Heart left ventricle (tissue), 16 donors: ENCODE data around the gene ARPP21. TPM values are rescaled to one million over a fixed set of nuclear protein-coding genes. Genes with fewer than 3 reads are reported as not detected.

Experiments
- ATAC-seq, 4 donors: fragments of 200-7000 bp; cut with Tn5 transposase; one replicate each; pipeline ENCODE4 v1.9.1; 2020 to 2022; ENCODE audit warnings: moderate library complexity in 4 of 4, mild to moderate bottlenecking in 3 of 4, moderate number of reproducible peaks in 1 of 4
- DNase-seq, 5 donors: peaks; one replicate each; pipeline ENCODE4 v3.0.0-alpha.2; 2020
- H3K27ac ChIP-seq, 12 donors: fragments of 200-600 bp; sonication (generic) in 4 of 12; one replicate each; pipeline versions ENCODE4 v1.5.0 to v1.8.0; 2016 to 2022; ENCODE audit warnings: mild to moderate bottlenecking in 2 of 12
- H3K27me3 ChIP-seq, 9 donors: fragments of 200-600 bp; sonication (generic) in 2 of 9; one replicate each; pipeline versions ENCODE4 v1.5.1 to v1.8.0; 2016 to 2022; ENCODE audit warnings: mild to moderate bottlenecking in 3 of 9
- H3K36me3 ChIP-seq, 9 donors: fragments of 200-600 bp; sonication (generic) in 2 of 9; one replicate each; pipeline versions ENCODE4 v1.5.0 to v1.8.0; 2018 to 2022; ENCODE audit warnings: mild to moderate bottlenecking in 2 of 9
- H3K4me1 ChIP-seq, 12 donors: fragments of 200-600 bp; sonication (generic) in 4 of 12; one replicate each; pipeline versions ENCODE4 v1.5.0 to v1.8.0; 2016 to 2022; ENCODE audit warnings: mild to moderate bottlenecking in 3 of 12
- H3K4me3 ChIP-seq, 12 donors: fragments of 200-600 bp; sonication (generic) in 4 of 12; one replicate each; pipeline versions ENCODE4 v1.5.0 to v1.8.0; 2017 to 2022; ENCODE audit warnings: mild to moderate bottlenecking in 9 of 12, moderate library complexity in 4 of 12
- H3K9me3 ChIP-seq, 12 donors: fragments of 200-600 bp; sonication (generic) in 4 of 12; one replicate each; pipeline versions ENCODE4 v1.5.0 to v1.8.0; 2016 to 2022; ENCODE audit warnings: mild to moderate bottlenecking in 1 of 12
- CTCF ChIP-seq, 12 donors: fragments of 200-600 bp; sonication (generic) in 4 of 12; IDR thresholded peaks; one replicate each; pipeline versions ENCODE4 v1.5.0 to v1.8.0; 2018 to 2022; ENCODE audit warnings: antibody characterized with exemption in 12 of 12, mild to moderate bottlenecking in 5 of 12
- POLR2A ChIP-seq, 2 donors: fragments of 450-650 bp; IDR thresholded peaks; one replicate each; pipeline ENCODE4 v1.6.1; 2017; ENCODE audit warnings: antibody characterized with exemption in 2 of 2, mild to moderate bottlenecking in 2 of 2, moderate library complexity in 2 of 2
- WGBS, 4 donors: extraction: QIAGEN DNeasy Blood & Tissue Kit in 2 of 4; methylation state at CpG; one replicate each; pipeline versions ENCODE4 v1.1.5 to v1.1.7; 2013 to 2018; 5-methylcytosine and 5-hydroxymethylcytosine counted together
- intact Hi-C, 10 donors: fragments of 100-400 bp; cut with DNase I; formaldehyde crosslinking; loops; one replicate each; pipeline versions ENCODE4 v1.11.1 to v1.14.2; 2022
- polyA plus RNA-seq, 2 donors: library from polyadenylated mRNA; stranded (reverse); fragments of 200-250 nt; gene quantifications; one replicate each; pipeline ENCODE4 v1.2.3, GENCODE V29; 2013
- total RNA-seq, 9 donors: library from RNA; depleted of rRNA in 2 of 9; stranded (reverse); fragments of >200 nt in 2 of 9; fragmentation: NEBNext Ultra II Directional in 3 of 9; extraction: Animal tissue kit (Norgen Biotek cat#: 25700) in 3 of 9; gene quantifications; one replicate each; pipeline versions ENCODE4 v1.1.0 to v1.2.4, GENCODE V29; 2016 to 2023
- donor health status: ischemic (EF 13 %, LVEDD 7.1; RV severe dilation, severe dysfunction).
- donor health status: healthy with polysubstance abuse.
- donor health status: DM: no; HTN: yes; CAD: no.
- donor health status: DM: no; HTN: no; CAD: no.
- donor health status: ischemic (EF 25% LVEDD 6.9; RV normal size, moderate dysfunction).
- donor health status: ischemic (EF 25% LVEDD 5.7; RV mildly dilated, moderate dysfunction).
- donor health status: healthy.
- donor health status: DM: yes; HTN: yes; CAD: no.
- donor health status: ischemic (EF 35%, LVEDD 5.7; RV mildly dilated, moderate dysfunction).
- donor health status: nonischemic (EF 11% LVEDD 7.7; RV severe dilation, severe dysfunction).
- donor health status: DM: yes; HTN: yes; CAD: no.
- donor health status: PGD.
- donor health status: ischemic (EF 29% LVEDD 5.4; RV normal size, mild dysfunction).
- donor health status: nonischemic (EF 23%, LVEDD 6.1; RV moderate dilation, normal function).

The ARPP21 gene
- total and polyA plus RNA-seq, 11 donors: 0.01 to 0.98 TPM; not detected in 9

- intact Hi-C loops: no loop called here
- H3K36me3 ChIP-seq: no peaks in the 10 kb centered on the region
- TF ChIP-seq POLR2A (IDR thresholded peaks at IDR 0.05) (no peak), CTCF (IDR thresholded peaks at IDR 0.05) (no peak)
- no peaks in the 10 kb centered on the region for H3K4me1 ChIP-seq
- no peaks in the 10 kb centered on the region for H3K27me3 ChIP-seq
- ATAC-seq: no peak
- no peak overlapping the region for H3K4me3 ChIP-seq
- no peak for DNase-seq
- H3K9me3 ChIP-seq: no peaks in the 10 kb centered on the region
- 88 to 93% (median 90%) methylated on average over 8 of the region's 8 CpGs for WGBS, 4 donors
- no peak overlapping the region for H3K27ac ChIP-seq
Measured at GRCh38 chr3:35721628-35722027, 82.3 kb downstream of the ARPP21 start.

GRCh38 chr3:35722902-35723301, 83.6 kb downstream of the ARPP21 start:
- Histone ChIP-seq H3K4me3 (no peak overlapping the region), H3K9me3 (no peaks in the 10 kb centered on the region), H3K27me3 (no peaks in the 10 kb centered on the region), H3K4me1 (no peaks in the 10 kb centered on the region), H3K27ac (no peak overlapping the region), H3K36me3 (no peaks in the 10 kb centered on the region)
- intact Hi-C loops: no loop called here
- no peak for TF ChIP-seq CTCF (IDR thresholded peaks at IDR 0.05)
- no peak for TF ChIP-seq POLR2A (IDR thresholded peaks at IDR 0.05)
- no peak for DNase-seq
- no peak for ATAC-seq

- intact Hi-C loops: no loop called here
- Histone ChIP-seq H3K4me3 (no peak overlapping the region), H3K27ac (no peak overlapping the region), H3K4me1 (no peaks in the 10 kb centered on the region), H3K9me3 (no peaks in the 10 kb centered on the region), H3K36me3 (no peaks in the 10 kb centered on the region), H3K27me3 (no peaks in the 10 kb centered on the region)
- ATAC-seq (no peak), DNase-seq (no peak)
- no peak for TF ChIP-seq CTCF (IDR thresholded peaks at IDR 0.05)
- no peak for TF ChIP-seq POLR2A (IDR thresholded peaks at IDR 0.05)
Measured at GRCh38 chr3:35723480-35724097, 84.3 kb downstream of the ARPP21 start.

GRCh38 chr3:35724106-35724505, 84.8 kb downstream of the ARPP21 start:
- DNase-seq (no peak), ATAC-seq (no peak)
- no peaks in the 10 kb centered on the region for H3K27me3 ChIP-seq
- no peak overlapping the region for H3K4me3 ChIP-seq
- H3K36me3 ChIP-seq: no peaks in the 10 kb centered on the region
- WGBS, 4 donors: 80 to 90% (median 87%) methylated on average over 4 of the region's 4 CpGs
- no peak for TF ChIP-seq CTCF (IDR thresholded peaks at IDR 0.05)
- no peak for TF ChIP-seq POLR2A (IDR thresholded peaks at IDR 0.05)
- no peaks in the 10 kb centered on the region for H3K4me1 ChIP-seq
- H3K27ac ChIP-seq: no peak overlapping the region
- H3K9me3 ChIP-seq: no peaks in the 10 kb centered on the region
- intact Hi-C loops: no loop called here
